SU-DHL-6 (cell line): Measurements from ENCODE around the gene KANK3.

Source experiments
- EZH2phosphoT487 ChIP-seq: fragments of 200-600 bp; sonication (generic), shearing (Covaris generic); conservative IDR thresholded peaks from 2 replicates; pipeline ENCODE4 v1.6.1; 2018; ENCODE audit warnings: mild to moderate bottlenecking, antibody characterized with exemption, low read length, moderate library complexity, mixed read lengths
- TF ChIP-seq, protein P1 (sequence below): fragments of 200-600 bp; sonication (generic); IDR thresholded peaks from one replicate; pipeline ENCODE4 v1.5.1; 2017; ENCODE audit warnings: antibody characterized with exemption, mild to moderate bottlenecking, low read length, moderate library complexity; ENCODE audit not compliant: insufficient read depth, poor library complexity, severe bottlenecking

DNA sequence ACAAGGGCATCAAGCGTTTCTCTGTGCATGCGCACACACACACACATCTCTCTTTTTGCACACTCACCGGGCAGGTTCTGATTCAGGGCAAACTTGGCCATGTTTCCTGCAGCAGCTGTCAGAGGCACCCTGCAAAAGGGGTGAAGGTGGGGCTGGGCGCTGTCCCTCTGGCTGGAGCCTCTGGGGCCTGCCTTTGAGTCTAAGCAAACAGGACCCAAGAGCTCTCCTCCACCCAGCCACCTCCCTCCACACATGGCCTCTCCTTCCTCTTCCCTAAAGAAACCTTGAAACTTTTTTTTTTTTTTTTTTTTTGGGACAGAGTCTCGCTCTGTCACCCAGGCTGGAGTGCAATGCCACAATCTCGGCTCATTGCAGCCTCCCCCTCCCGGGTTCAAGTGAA is 5.3 kb downstream of the KANK3 start:
- TF ChIP-seq, protein P1, sequence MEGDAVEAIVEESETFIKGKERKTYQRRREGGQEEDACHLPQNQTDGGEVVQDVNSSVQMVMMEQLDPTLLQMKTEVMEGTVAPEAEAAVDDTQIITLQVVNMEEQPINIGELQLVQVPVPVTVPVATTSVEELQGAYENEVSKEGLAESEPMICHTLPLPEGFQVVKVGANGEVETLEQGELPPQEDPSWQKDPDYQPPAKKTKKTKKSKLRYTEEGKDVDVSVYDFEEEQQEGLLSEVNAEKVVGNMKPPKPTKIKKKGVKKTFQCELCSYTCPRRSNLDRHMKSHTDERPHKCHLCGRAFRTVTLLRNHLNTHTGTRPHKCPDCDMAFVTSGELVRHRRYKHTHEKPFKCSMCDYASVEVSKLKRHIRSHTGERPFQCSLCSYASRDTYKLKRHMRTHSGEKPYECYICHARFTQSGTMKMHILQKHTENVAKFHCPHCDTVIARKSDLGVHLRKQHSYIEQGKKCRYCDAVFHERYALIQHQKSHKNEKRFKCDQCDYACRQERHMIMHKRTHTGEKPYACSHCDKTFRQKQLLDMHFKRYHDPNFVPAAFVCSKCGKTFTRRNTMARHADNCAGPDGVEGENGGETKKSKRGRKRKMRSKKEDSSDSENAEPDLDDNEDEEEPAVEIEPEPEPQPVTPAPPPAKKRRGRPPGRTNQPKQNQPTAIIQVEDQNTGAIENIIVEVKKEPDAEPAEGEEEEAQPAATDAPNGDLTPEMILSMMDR: no peak
- no peak for TF ChIP-seq EZH2phosphoT487
